ENCODE measurements around the gene UIMC1. TPM values are rescaled to one million over a fixed set of nuclear protein-coding genes. Genes with fewer than 3 reads are reported as not detected.
"Not testable (repeated sequence)": the region's sequence is repeated elsewhere in the genome, so short reads cannot be mapped to it uniquely, and the experiment has no call there.

Gene UIMC1
- total RNA-seq, 1 experiment from 2014 or later = 52.8 TPM

DNA sequence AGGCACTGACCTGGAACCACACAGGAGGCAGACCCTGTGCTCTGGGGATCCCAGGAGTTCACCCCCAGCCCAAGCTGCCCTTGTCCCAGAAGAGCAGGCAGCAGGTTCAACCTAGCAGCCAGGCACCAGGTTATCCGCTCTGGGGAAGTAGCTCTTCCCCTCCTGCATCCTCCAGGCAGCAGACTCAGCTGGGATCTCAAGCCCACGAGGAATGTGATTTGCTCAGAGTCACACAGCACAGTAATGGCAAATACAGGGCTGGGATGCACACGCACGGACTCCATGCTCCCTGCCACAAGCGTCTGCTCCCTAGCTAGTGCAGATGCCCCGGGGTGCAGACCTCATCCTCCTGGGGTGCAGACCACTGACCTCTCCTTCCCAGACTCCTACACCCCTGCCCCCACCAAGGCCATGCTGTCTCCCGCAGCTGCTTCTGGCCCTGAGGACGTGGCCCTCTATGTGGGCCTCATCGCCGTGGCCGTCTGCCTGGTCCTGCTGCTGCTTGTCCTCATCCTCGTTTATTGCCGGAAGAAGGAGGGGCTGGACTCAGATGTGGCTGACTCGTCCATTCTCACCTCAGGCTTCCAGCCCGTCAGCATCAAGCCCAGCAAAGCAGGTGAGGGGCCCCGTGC, 132.9 kb downstream of the UIMC1 start:
- H3K9me3 ChIP-seq = no peaks in the 10 kb centered on the region
- no peaks in the 10 kb centered on the region for H3K36me3 Mint-ChIP-seq (ENCODE audit: insufficient read depth, unreplicated experiment)
- H3K4me1 Mint-ChIP-seq (ENCODE audit: low read depth, unreplicated experiment) = peaks cover 6% of the 10 kb centered on the region
- POLR2A ChIA-PET = no interaction called here
- H3K4me3 ChIP-seq (ENCODE audit: low read depth, low read length) = no peak overlapping the region
- DNase-seq = no peak
- H3K27ac Mint-ChIP-seq (ENCODE audit: unreplicated experiment) = no peak overlapping the region
- intact Hi-C loops (cut with micrococcal nuclease; ENCODE audit: unreplicated experiment) = no loop called here
- H3K36me3 ChIP-seq (ENCODE audit: control insufficient read depth, insufficient read depth, low read length) = no peaks in the 10 kb centered on the region
- peaks cover 22% of the 10 kb centered on the region for H3K27me3 Mint-ChIP-seq (ENCODE audit: insufficient read depth, unreplicated experiment)
- H3K4me3 Mint-ChIP-seq (ENCODE audit: unreplicated experiment) = no peak overlapping the region
- TF ChIP-seq CTCF (IDR thresholded peaks at IDR 0.05; ENCODE audit: insufficient read depth in 1 of 2, low read depth in 1 of 2, low read length in 1 of 2, severe bottlenecking in 1 of 2, unreplicated experiment in 1 of 2) = no peak
- no peaks in the 10 kb centered on the region for H3K4me1 ChIP-seq
- no TSS peak for BruUV-seq (replicated peaks)
- H3K9me3 Mint-ChIP-seq (ENCODE audit: unreplicated experiment) = no peaks in the 10 kb centered on the region
- no peaks in the 10 kb centered on the region for H3K27me3 ChIP-seq (replicated peaks; ENCODE audit: control insufficient read depth, insufficient read depth, low read length)
- CTCF ChIA-PET = interaction anchor here (2.2 kb wide), 1 partner anchor 213 kb away, joined by 8 read pairs; no protein-coding TSS in a partner anchor

DNA sequence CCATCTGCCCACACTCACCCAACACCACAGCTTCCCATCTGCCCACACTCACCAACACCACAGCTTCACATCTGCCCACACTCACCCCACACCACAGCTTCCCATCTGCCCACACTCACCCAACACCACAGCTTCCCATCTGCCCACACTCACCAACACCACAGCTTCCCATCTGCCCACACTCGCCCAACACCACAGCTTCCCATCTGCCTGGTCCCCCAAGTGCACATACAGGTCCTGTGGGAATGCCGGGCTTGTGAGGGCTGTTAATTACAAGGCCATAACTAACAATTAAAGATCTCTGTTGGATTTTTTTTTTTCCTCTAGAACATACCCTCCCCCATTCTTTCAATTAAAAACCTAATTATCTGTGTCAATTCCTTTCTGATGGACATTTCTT, 133.6 kb downstream of the UIMC1 start:
- H3K27ac Mint-ChIP-seq (ENCODE audit: unreplicated experiment); POLR2A ChIA-PET; H3K36me3 ChIP-seq (ENCODE audit: control insufficient read depth, insufficient read depth, low read length); DNase-seq; H3K27me3 ChIP-seq (replicated peaks; ENCODE audit: control insufficient read depth, insufficient read depth, low read length); H3K9me3 ChIP-seq; intact Hi-C loops (cut with micrococcal nuclease; ENCODE audit: unreplicated experiment); H3K36me3 Mint-ChIP-seq (ENCODE audit: insufficient read depth, unreplicated experiment); H3K4me3 Mint-ChIP-seq (ENCODE audit: unreplicated experiment); H3K4me1 Mint-ChIP-seq (ENCODE audit: low read depth, unreplicated experiment); H3K4me1 ChIP-seq; H3K4me3 ChIP-seq (ENCODE audit: low read depth, low read length); BruUV-seq (replicated peaks); H3K9me3 Mint-ChIP-seq (ENCODE audit: unreplicated experiment): not testable (repeated sequence)
- H3K27me3 Mint-ChIP-seq (ENCODE audit: insufficient read depth, unreplicated experiment) = peaks cover 22% of the 10 kb centered on the region
- CTCF ChIA-PET = interaction anchor here (1.2 kb wide), 1 partner anchor 212 kb away, joined by 3 read pairs; no protein-coding TSS in a partner anchor

DNA sequence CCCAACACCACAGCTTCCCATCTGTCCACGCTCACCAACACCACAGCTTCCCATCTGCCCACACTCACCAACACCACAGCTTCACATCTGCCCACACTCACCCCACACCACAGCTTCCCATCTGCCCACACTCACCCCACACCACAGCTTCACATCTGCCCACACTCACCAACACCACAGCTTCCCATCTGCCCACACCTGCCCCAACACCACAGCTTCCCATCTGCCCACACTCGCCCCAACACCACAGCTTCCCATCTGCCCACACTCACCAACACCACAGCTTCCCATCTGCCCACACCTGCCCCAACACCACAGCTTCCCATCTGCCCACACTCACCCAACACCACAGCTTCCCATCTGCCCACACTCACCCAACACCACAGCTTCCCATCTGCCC, 134.0 kb downstream of the UIMC1 start:
- intact Hi-C loops (cut with micrococcal nuclease; ENCODE audit: unreplicated experiment); H3K4me3 Mint-ChIP-seq (ENCODE audit: unreplicated experiment); H3K9me3 ChIP-seq; H3K27me3 ChIP-seq (replicated peaks; ENCODE audit: control insufficient read depth, insufficient read depth, low read length); POLR2A ChIA-PET; H3K4me1 Mint-ChIP-seq (ENCODE audit: low read depth, unreplicated experiment); BruUV-seq (replicated peaks); H3K36me3 ChIP-seq (ENCODE audit: control insufficient read depth, insufficient read depth, low read length); H3K27ac Mint-ChIP-seq (ENCODE audit: unreplicated experiment); H3K4me1 ChIP-seq; DNase-seq; H3K36me3 Mint-ChIP-seq (ENCODE audit: insufficient read depth, unreplicated experiment); H3K4me3 ChIP-seq (ENCODE audit: low read depth, low read length); H3K9me3 Mint-ChIP-seq (ENCODE audit: unreplicated experiment): not testable (repeated sequence)
- CTCF ChIA-PET = interaction anchor here (1.2 kb wide), 1 partner anchor 212 kb away, joined by 3 read pairs; no protein-coding TSS in a partner anchor
- peaks cover 22% of the 10 kb centered on the region for H3K27me3 Mint-ChIP-seq (ENCODE audit: insufficient read depth, unreplicated experiment)

DNA sequence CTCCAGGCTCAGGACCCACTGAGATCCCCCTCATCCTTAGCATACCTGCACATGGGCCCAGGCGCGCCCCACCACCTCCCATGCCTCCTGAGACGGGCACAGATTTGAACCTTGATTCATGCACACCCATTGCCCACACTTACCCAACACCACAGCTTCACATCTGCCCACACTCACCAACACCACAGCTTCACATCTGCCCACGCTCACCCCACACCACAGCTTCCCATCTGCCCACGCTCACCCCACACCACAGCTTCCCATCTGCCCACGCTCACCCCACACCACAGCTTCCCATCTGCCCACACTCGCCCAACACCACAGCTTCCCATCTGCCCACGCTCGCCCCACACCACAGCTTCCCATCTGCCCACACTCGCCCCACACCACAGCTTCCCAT, 135.9 kb downstream of the UIMC1 start:
- H3K4me1 ChIP-seq; DNase-seq; H3K36me3 Mint-ChIP-seq (ENCODE audit: insufficient read depth, unreplicated experiment); POLR2A ChIA-PET; H3K36me3 ChIP-seq (ENCODE audit: control insufficient read depth, insufficient read depth, low read length); H3K9me3 ChIP-seq; H3K9me3 Mint-ChIP-seq (ENCODE audit: unreplicated experiment); intact Hi-C loops (cut with micrococcal nuclease; ENCODE audit: unreplicated experiment); H3K27me3 ChIP-seq (replicated peaks; ENCODE audit: control insufficient read depth, insufficient read depth, low read length); BruUV-seq (replicated peaks); H3K27ac Mint-ChIP-seq (ENCODE audit: unreplicated experiment); H3K4me3 ChIP-seq (ENCODE audit: low read depth, low read length); H3K4me3 Mint-ChIP-seq (ENCODE audit: unreplicated experiment): not testable (repeated sequence)
- CTCF ChIA-PET = interaction anchor here (1.4 kb wide), 1 partner anchor 33 kb away, joined by 5 read pairs; no protein-coding TSS in a partner anchor
- H3K27me3 Mint-ChIP-seq (ENCODE audit: insufficient read depth, unreplicated experiment) = peaks cover 18% of the 10 kb centered on the region
- peaks cover 15% of the 10 kb centered on the region for H3K4me1 Mint-ChIP-seq (ENCODE audit: low read depth, unreplicated experiment)

Data from Caco-2 (cell line).